Lung (tissue), 12 donors: ENCODE results near the gene CTXND1. TPM values are rescaled to one million over a fixed set of nuclear protein-coding genes. Genes with fewer than 3 reads are reported as not detected.

Experiments
- ATAC-seq: fragments of 200-7000 bp; cut with Tn5 transposase; one replicate; pipeline ENCODE4 v1.9.1; 2020; ENCODE audit warnings: moderate number of reproducible peaks; ENCODE audit not compliant: insufficient read depth, low FRiP score
- DNase-seq, 3 donors: peaks; one replicate each; pipeline ENCODE4 v3.0.0-alpha.2; 2013 to 2017
- H3K27ac ChIP-seq, 2 donors: one replicate each; pipeline ENCODE4 v1.5.1; 2013; ENCODE audit warnings: mild to moderate bottlenecking in 2 of 2, moderate library complexity in 2 of 2, control low read depth in 1 of 2, inconsistent platforms in 1 of 2, low read depth in 1 of 2, low read length in 1 of 2
- H3K27me3 ChIP-seq, 3 donors: one replicate each; pipeline ENCODE4 v1.5.1; 2013; ENCODE audit warnings: low read length in 2 of 3; ENCODE audit not compliant: control insufficient read depth in 3 of 3, insufficient read depth in 3 of 3
- H3K36me3 ChIP-seq, 4 donors: one replicate each; pipeline ENCODE4 v1.5.1; 2013; ENCODE audit warnings: low read length in 4 of 4, mild to moderate bottlenecking in 1 of 4, moderate library complexity in 1 of 4; ENCODE audit not compliant: control insufficient read depth in 4 of 4, insufficient read depth in 4 of 4
- H3K4me1 ChIP-seq, 5 donors: one replicate each; pipeline ENCODE4 v1.5.1; 2013; ENCODE audit warnings: low read length in 5 of 5, mild to moderate bottlenecking in 2 of 5, moderate library complexity in 1 of 5; ENCODE audit not compliant: control insufficient read depth in 5 of 5, insufficient read depth in 5 of 5
- H3K4me3 ChIP-seq: one replicate; pipeline ENCODE4 v1.5.1; 2013; ENCODE audit warnings: mild to moderate bottlenecking, control low read depth, moderate library complexity
- H3K9ac ChIP-seq, 2 donors: one replicate each; pipeline ENCODE4 v1.5.1; 2013; ENCODE audit warnings: low read length in 2 of 2, control low read depth in 1 of 2; ENCODE audit not compliant: insufficient read depth in 1 of 2
- H3K9me3 ChIP-seq, 4 donors: one replicate each; pipeline ENCODE4 v1.5.1; 2013; ENCODE audit warnings: low read length in 3 of 4, mild to moderate bottlenecking in 1 of 4, moderate library complexity in 1 of 4; ENCODE audit not compliant: control insufficient read depth in 4 of 4, insufficient read depth in 3 of 4
- WGBS, 2 donors: extraction: QIAGEN DNeasy Blood & Tissue Kit; methylation state at CpG; one replicate each; pipeline ENCODE4 v1.1.7; 2013; 5-methylcytosine and 5-hydroxymethylcytosine counted together
- polyA plus RNA-seq, 2 donors: library from polyadenylated mRNA; stranded (reverse); fragments of 200-250 nt; gene quantifications; one replicate each; pipeline ENCODE4 v1.2.1, GENCODE V29; 2013
- total RNA-seq, 2 donors: library from RNA; depleted of rRNA in 1 of 2; stranded (reverse); fragments of >200 nt in 1 of 2; gene quantifications; one replicate each; pipeline ENCODE4 v1.2.1, GENCODE V29; 2014 to 2021
- TF ChIP-seq, protein P1 (sequence below): IDR thresholded peaks from 2 replicates; pipeline ENCODE4 v1.5.1; 2012; ENCODE audit warnings: mild to moderate bottlenecking; ENCODE audit errors: control extremely low read depth, extremely low read depth
- donor health status: control.
- donor health status: control.
- donor health status: Bipolar disorder and iron deficiency.
- donor health status: healthy.
- donor health status: DM: yes; HTN: yes; CAD: no.

The CTXND1 gene
- total and polyA plus RNA-seq, 4 donors: 0.10 to 2.4 (median 1.5) TPM

DNA sequence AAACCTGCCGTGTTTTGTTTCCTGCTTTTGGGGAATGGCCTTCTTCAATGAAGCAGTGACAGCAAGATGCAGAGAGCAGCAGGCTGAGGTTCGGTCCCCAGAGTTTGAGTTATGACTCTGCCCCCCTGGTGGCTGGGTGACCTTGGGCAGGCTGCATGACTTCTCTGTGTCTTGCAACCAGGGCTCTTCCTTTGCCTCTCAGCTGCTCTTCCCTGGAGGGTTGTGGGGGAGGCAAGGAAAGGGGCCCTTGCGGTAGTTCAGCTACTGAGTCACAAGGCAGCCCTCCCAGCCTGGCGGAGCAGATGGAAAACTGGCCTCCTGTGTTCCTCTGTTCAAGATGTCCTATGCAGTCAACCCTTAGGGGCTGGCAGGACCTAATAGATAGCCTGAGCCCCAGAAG is 17.1 kb downstream of the CTXND1 start:
- ATAC-seq: no peak
- Histone ChIP-seq H3K9me3 (no peaks in the 10 kb centered on the region), H3K4me3 (no peak overlapping the region), H3K36me3 (peaks cover 0 to 4% (median 1%) of the 10 kb centered on the region in 4 donors), H3K4me1 (peaks cover 0 to 4% (median 0%) of the 10 kb centered on the region in 5 donors), H3K9ac (no peak overlapping the region), H3K27ac (no peak overlapping the region), H3K27me3 (peaks cover 0 to 24% (median 0%) of the 10 kb centered on the region in 3 donors)
- TF ChIP-seq, protein P1, sequence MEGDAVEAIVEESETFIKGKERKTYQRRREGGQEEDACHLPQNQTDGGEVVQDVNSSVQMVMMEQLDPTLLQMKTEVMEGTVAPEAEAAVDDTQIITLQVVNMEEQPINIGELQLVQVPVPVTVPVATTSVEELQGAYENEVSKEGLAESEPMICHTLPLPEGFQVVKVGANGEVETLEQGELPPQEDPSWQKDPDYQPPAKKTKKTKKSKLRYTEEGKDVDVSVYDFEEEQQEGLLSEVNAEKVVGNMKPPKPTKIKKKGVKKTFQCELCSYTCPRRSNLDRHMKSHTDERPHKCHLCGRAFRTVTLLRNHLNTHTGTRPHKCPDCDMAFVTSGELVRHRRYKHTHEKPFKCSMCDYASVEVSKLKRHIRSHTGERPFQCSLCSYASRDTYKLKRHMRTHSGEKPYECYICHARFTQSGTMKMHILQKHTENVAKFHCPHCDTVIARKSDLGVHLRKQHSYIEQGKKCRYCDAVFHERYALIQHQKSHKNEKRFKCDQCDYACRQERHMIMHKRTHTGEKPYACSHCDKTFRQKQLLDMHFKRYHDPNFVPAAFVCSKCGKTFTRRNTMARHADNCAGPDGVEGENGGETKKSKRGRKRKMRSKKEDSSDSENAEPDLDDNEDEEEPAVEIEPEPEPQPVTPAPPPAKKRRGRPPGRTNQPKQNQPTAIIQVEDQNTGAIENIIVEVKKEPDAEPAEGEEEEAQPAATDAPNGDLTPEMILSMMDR: no peak
- 68 to 85% methylated on average over 4 of the region's 4 CpGs for WGBS, 2 donors
- no peak for DNase-seq

DNA sequence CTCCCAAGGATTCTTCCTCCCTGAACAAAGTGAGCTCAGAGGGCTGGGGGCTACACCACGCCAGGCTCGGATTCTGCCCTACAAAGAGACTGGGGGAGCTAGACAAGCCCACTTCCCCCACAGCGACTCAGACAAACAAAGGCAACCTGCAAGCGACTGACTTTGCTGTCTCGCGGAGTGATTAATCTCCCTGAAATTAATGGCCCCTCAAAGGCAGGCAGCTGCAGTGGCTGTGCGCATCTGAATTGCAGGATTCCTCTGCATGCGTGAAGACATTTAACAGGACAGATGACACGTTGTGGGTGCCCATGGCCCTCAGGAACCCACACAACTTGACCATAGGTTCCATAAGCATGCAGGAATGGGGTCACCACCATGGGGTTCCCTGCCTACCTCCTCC is 18.4 kb downstream of the CTXND1 start:
- no peaks in the 10 kb centered on the region for H3K9me3 ChIP-seq
- 56 to 69% methylated on average over 9 of the region's 9 CpGs for WGBS, 2 donors
- H3K4me1 ChIP-seq: peaks cover 0 to 4% (median 0%) of the 10 kb centered on the region in 5 donors
- peaks cover 0 to 24% (median 0%) of the 10 kb centered on the region in 3 donors for H3K27me3 ChIP-seq
- H3K36me3 ChIP-seq: peaks cover 0 to 6% (median 2%) of the 10 kb centered on the region in 4 donors
- TF ChIP-seq, protein P1: no peak
- no peak for DNase-seq
- H3K27ac ChIP-seq: no peak overlapping the region
- ATAC-seq: no peak
- H3K4me3 ChIP-seq: no peak overlapping the region
- no peak overlapping the region for H3K9ac ChIP-seq

DNA sequence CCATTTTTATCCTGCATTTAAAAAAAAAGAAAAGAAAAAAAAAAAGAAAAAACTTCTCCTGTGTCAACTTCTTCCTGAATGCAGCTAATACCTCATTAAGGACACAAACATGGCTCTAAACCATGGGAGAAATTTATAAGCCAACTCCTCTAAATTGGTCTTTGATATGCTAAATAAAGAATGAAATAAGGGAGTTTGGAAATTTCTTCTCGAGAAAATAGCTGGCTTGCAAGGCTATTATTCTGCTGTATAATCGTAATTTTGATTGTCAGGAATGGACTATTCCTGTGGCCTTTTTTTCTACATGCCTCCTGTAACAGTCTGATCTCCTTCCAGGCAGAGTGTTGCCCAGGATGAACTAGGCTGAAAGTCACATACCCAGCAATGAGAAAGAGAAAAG is 20.6 kb downstream of the CTXND1 start:
- H3K36me3 ChIP-seq: peaks cover 0 to 6% (median 2%) of the 10 kb centered on the region in 4 donors
- no peak overlapping the region for H3K27ac ChIP-seq
- no peak overlapping the region for H3K9ac ChIP-seq
- no peak overlapping the region for H3K4me3 ChIP-seq
- ATAC-seq: no peak
- H3K9me3 ChIP-seq: no peaks in the 10 kb centered on the region
- H3K27me3 ChIP-seq: peaks cover 0 to 37% (median 0%) of the 10 kb centered on the region in 3 donors
- no peak for DNase-seq
- H3K4me1 ChIP-seq: peaks cover 0 to 4% (median 0%) of the 10 kb centered on the region in 5 donors
- WGBS, 2 donors: 68 to 79% methylated on average over 2 of the region's 2 CpGs
- TF ChIP-seq, protein P1: no peak
